ENCODE data around the gene EIF3K.
"Not testable (repeated sequence)": the region's sequence is repeated elsewhere in the genome, so short reads cannot be mapped to it uniquely, and the experiment has no call there.

The EIF3K gene, protein sequence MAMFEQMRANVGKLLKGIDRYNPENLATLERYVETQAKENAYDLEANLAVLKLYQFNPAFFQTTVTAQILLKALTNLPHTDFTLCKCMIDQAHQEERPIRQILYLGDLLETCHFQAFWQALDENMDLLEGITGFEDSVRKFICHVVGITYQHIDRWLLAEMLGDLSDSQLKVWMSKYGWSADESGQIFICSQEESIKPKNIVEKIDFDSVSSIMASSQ

DNA sequence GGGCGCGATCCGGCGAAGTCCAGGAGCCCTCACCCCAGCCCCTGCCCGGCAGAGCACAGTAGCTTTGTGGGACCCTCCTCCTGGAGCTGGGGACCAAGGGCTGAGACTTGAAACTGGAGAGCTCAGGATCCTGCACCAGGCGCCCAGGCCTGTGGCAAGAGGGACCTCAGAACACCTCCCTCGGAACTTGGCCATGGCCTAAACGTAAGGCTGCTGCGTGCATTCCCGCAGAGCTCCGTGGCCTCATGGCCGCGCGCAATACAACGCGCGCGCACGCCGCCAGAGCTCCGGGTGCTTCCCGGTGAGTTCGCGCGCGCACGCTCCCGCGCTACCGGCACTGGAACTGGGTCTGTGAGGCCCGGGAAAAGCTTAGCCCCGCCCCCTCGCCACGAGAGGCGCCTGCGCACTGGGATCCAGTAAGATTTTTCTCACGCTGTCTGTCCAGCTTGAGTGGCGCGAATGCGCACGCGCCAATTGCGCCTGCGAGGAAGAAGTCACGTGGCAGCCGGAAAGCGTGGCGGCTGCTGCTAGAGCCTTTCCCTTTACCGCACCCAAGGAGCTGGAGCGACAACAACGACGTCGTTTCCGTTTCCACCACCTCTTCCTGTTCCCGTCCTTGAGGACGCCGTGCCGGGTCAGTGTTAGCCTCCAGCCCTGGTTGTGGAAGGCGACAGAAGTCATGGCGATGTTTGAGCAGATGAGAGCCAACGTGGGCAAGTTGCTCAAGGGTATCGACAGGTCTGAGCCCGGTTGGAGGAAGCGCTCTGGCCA, at the start of gene EIF3K:
TSS of gene EIF3K (plus strand) at position 599 of the 771 bp plus-strand sequence. CDS start at position 680, 81 bp downstream.
- peak; percentile 97 for DNase-seq (ENCODE audit: low spot score)

DNA sequence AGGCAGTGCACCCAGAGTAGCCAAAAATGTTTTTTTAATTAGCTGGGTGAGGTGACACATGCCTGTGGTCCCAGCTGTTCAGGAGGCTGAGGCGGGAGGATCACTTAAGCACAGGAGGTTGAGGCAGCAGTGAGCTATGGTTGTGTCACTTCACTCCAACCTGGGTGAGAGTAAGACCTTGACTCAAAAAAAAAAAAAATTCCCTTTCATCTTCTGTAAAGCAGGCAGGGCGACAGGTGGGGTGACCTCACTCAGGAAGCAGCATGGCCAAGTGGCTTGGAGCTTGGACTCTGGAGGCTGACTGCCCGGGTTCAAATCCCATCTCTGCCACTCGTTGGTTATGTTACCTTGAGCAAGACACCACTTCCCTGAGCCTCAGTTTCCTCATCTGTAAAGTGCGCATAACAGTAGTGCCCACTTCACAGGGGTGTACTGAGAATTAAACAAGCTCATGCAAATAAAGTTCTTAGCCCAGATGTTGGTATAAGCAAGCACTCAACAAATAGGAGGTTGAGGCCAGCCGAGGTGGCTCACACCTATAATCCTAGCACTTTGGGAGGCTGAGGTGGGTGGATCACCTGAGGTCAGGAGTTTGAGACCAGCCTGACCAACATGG, 49.5 kb upstream of the EIF3K start:
- DNase-seq (ENCODE audit: low spot score): no peak

DNA sequence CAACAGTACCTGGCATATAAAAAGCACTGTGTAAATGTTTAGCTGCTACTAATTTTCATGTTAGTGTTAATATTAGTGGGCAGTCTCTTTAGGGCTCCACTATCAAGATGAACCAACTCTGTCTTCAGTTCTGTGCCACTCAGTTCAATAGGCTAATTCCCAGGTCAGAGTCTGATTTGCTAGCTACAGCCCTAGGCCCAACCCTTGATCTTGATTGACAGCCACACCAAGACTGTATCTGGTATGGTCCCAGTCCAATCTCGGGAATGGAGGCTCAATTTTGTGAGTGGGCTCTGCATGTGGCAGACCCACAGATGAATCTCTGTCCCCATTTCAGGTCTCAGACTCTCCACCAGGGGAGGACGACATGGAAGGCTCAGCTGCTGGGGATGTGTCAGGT, 47.3 kb upstream of the EIF3K start:
- no peak for DNase-seq (ENCODE audit: low spot score)

DNA sequence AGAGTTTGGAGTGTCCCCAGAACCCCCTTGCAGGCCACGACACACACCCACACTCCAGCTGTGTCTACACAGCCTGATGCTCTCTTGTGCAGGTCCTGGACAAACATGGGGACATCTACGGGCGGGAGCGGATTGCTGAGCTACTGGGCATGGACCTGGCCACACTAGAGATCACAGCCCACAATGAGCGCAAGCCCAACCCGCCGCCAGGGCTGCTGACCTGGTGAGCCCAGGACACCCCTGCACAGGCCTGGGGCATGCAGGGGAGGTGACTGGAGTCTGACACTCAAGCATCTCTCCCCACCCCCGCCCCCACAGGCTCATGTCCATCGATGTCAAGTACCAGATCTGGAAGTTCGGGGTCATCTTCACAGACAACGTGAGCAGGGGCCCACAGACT, 41.2 kb upstream of the EIF3K start:
- no peak for DNase-seq (ENCODE audit: low spot score)

DNA sequence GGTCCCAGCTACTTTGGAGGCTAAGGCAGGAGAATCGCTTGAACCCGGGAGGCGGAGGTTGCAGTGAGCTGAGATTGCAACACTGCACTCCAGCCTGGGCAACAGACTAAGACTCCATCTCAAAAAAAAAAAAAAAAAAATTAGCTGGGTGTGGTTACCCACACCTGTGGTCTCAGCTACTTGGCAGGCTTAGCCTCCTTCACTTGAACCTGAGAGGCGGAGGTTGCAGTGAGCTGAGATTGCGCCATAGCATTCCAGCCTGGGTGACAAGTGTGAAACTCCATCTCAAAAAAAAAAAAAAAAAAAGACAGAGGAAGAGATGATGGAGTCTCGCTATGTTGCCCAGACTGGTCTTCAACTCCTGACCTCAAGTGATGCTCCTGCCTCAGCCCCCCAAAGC, 39.7 kb upstream of the EIF3K start:
- not testable (repeated sequence) for DNase-seq (ENCODE audit: low spot score)

DNA sequence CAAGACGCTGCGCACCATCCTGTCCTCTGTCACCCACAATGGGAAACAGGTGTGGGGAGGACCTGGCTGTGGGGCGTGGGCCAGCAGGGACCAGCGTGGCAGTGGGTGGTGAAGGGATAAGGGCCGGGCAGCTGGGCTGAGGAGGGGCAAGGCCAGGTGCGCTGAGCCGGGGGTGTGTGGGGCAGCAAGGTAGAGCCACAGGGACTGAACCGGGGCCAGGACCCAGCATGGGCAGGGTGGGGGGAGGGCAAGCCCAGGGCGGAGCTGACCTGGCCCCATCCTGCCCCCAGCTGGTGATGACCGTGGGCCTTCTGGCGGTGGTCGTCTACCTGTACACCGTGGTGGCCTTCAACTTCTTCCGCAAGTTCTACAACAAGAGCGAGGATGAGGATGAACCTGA, 38.9 kb upstream of the EIF3K start:
- DNase-seq (ENCODE audit: low spot score): no peak

DNA sequence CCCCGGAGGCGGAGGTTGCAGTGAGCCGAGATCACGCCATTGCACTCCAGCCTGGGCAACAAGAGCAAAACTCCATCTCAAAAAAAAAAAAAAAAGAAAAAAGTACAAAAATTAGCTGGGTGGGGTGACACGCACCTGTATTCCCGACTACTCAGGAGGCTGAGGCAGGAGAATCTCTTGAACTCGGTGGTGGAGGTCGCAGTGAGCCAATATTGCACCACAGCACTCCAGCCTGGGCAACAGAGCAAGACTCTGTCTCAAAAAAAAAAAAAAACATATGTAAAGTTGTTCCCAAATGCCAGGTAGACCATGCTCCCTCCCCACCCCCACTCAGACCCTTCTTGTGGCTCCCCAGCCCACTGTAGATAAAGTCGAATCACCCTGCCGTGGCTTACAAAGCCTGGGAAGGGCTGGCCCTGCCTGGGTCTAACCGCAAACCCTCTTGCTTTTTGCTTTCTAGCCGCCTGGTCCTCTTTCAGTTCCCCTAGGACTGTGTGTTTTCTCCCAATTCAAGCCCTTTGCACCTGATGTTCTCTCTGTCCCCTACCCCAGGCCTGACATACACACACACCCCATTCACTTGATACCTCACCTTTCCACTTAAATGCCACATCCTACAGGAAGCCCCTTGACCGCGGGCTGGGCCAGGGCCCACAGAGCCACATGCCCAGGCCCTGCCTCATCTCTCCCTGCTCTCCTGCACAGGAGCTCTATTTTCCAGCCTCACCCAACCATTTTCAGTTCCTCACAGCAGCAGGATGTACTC, 35.6 kb upstream of the EIF3K start:
- no peak for DNase-seq (ENCODE audit: low spot score)

DNA sequence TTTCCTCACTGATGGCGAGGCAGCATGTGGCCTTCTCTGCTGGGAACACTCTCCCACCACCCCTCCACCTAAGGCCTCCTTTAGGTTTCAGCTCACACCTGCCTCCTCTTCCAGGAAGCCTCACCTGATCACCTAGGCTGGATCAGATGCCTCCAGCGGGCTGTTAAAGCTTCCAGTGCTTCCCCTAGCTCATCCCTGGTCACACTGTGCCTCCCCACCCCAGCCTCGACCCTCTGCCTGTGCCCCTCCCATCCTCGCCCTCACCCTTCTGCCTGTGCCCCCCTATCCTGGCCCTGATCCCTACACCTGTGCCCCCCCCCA, 35.0 kb upstream of the EIF3K start:
- no peak for DNase-seq (ENCODE audit: low spot score)

DNA sequence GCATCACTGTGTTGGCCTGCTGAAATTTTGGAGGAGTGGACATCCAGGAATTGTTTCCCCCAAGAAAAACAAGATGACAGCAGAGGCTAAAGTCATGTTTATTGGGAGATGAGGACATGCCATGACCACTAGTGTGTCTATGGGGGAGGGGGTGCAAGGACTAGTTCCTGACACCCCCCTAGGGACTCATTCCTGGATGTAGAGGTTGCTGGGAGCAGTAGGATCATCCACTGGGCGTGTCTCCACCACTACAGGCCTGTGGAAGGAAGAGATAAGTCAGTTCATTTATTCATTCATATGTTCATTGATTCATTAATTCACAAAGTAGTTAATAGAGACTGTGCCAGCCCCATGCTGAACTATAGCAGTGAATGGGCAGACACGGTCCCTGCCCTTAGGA, 31.4 kb upstream of the EIF3K start:
- DNase-seq (ENCODE audit: low spot score): no peak

DNA sequence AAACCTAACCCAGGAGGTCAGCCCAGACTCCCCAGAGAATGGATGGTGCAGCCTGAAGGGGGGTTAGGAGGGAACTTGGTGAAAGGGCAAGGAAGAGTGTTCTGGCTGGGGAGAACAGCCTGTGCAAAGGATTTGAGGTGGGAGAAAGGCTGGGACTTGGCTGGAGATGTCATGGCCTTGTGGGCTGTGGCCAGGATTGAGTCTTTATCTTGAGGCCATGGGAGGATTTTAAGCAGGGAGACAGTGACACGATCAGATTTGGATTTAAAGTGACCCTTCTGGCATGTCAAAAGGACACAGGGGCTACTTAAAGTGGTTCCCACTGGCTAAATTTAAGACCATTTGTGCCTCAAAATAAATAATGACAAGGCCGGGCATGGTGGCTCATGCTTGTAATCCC, 30.9 kb upstream of the EIF3K start:
- DNase-seq (ENCODE audit: low spot score): no peak

DNA sequence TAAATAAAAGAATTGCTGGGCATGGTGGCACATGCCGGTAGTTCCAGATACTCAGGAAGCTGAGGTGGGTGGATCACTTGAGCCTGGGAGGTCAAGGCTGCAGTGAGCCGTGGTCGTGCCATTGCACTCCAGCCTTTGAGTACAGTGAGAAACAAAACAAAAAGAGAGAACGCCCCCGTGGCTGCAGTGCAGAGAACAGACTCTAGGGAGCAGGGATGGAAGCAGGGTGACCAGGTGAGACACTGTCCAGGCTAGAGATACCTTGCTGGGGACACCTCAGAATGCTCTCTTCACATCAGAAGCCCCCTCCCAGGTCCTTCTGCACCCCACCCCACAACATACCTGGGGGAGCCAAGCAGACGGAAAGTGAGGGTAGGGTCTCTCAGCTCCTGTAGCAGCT, 26.0 kb upstream of the EIF3K start:
- DNase-seq (ENCODE audit: low spot score): peak; percentile 54

DNA sequence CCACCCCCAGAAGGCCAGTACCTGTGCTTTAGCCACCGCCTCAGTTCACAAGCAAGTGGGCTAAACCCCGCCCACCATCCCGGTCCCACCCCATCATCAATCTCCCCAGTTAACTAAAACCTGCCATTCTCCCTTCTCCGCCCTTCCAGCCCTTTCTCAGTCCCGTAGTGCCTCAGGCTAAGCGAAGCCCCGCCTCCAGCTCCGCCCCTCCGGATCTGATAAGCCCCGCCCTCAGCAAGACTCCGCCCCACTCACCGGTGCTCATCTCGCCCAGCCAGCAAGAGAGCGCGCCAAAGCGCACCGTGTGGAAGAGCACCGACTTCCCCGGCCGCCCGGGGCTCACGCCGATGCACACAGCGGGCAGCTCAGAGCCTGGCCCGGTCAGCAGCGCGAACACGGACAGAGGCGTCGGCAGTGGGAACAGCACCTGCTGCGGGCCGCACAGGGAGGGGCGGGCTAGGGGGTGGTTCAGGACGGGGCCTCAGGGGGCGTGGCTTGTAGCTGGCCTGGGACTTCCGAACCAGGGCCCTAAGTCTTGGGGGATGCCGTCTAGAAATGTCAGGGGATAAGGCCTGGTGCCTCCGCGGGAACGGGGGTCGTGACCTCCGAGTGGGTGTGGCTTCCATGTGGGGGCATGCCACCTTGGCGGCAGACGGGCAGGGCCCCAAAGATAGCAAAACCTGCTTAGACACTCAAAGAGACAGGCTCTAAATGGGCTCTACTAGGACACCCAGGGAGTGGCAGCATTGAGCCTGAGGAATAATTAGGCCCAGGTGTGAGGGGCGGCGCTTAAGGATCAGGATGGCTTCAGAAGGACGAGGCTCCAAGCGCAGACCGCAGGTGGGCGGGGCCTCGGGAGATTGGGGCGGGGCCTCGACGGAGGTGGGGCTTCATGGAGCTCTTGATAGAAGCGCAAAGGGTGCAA, 22.7 kb upstream of the EIF3K start:
- peak; percentile 59 for DNase-seq (ENCODE audit: low spot score)

DNA sequence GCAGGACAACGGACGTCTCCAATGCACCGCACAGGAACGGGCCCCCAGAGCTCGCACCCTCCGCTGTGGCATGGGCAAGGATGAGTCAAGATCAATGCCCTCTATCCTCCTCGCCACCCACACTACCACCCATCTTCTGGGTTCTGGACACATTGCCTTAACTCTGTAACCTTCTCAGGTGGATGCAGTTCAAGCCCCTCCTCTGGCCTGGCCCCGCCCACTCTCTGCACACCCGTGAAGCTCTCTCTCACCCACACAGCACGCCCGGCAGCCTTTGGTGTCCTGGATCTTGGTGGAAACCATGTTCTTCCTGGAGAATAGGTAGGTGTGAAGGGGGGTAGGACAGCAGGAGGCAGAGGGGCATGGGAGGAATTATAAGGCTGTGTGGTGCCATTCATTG, 21.9 kb upstream of the EIF3K start:
- no peak for DNase-seq (ENCODE audit: low spot score)

DNA sequence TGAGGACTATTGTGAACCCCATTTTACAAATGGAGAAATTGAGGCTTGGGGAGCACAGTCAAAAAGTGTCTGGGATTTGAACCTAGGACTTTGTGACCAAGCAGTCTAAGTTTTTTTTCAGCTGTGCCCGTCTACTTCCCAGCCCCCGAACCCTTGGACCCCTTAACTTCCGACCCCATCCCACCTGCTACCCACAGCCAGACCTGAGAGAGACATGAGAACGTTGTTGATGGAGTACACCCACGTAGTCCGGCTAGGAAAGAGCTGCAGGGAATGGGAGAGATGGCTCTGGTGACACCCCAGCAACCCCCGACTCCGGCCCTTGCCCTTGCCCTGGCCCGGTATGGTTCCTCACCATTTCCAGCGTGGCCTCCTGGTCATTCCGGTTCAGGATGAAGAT, 19.3 kb upstream of the EIF3K start:
- DNase-seq (ENCODE audit: low spot score): no peak

DNA sequence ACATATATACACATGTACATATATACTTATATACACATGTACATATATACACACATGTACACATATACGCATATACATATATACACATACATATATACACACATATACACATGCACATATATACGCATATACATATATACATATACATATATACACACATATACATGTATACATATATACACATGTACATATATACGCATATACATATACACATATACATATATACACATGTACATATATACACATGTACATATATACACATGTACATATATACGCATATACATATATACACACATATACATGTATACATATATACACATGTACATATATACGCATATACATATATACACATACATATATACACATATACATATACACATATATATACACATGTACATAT, 16.1 kb upstream of the EIF3K start:
- not testable (repeated sequence) for DNase-seq (ENCODE audit: low spot score)

DNA sequence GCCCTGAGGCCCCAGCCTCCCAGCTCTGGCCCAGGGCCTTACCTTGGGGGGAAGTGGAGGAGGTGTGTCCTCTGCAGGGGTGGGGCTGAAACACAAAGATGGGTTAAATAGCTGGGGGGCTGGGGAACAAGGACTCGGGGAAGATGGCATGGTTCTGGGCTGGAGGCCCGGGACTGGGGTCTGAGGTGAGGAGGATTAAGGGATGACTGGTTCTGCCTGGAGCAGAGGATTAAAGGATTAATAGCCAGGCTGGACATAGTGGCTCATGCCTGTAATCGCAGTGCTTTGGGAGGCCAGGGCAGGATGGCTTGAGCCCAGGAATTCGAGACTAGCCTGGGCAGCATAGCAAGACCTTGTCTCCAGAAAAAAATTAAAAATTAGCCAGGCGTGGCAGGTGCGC, 12.9 kb upstream of the EIF3K start:
- no peak for DNase-seq (ENCODE audit: low spot score)

DNA sequence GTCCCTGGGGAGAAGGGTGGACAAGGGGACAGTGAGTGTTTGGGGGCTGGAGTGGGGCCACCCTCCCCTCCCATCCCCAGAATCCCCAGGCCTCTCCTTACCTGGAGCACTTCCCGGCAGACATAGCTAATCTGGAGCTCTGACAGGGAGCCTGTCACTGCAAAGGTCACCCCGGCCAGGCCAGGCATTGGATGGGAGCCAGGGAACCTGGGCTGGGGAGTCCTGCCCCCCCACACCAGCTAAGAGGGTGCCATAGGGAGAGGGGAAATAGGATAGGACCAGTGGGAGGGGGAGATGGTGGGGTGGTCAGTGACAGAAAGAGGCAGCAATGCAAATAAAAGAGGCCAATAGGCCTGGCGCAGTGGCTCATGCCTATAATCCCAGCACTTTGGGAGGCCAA, 4.7 kb upstream of the EIF3K start:
- DNase-seq (ENCODE audit: low spot score): no peak

DNA sequence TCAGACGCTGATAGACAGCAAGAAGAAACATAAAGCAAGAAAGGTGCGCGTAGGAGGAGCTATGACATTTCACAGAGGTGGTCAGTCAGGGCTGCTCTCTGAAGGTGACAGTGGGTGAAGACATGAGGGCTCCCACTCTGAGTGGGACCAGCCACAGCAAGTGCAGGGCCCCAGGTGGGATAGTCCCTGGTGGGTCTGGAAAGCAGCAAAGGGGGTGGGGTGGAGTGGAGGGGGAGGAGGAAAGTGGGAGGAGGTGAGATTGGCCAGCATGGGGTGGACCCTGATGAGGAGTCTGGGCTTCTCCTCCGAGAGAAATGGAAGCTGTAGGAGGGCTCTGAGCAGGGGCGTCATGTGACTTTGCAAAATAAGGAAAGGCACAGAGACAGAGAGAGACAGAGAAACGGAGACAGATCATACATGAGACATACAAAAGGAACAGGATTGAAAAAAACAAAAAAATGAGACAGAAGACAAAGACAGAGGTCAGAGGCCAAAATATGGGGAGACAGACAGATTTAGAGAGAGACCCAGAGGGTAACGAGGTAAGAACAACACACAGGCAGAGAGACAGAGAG, 3.9 kb upstream of the EIF3K start:
- DNase-seq (ENCODE audit: low spot score): no peak

DNA sequence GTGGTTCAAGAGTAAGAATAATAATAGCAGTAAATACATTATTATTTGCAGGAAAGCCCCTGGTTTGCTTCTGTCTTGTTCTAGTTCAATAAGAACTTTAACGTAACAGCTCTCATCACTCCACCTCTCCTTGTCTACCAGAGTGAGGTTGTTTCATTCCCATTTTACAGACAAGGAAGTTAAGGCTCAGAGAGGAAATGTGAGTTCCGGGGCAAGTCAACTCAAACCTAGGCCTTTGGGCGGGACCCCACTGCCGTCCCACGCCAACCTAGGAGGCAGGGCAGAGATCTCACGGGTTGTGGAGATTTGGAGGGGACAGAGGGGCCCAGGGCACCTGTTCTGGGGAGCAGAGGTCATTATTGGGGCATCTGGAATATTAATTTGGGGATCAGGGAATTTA, 2.7 kb upstream of the EIF3K start:
- DNase-seq (ENCODE audit: low spot score): no peak

DNA sequence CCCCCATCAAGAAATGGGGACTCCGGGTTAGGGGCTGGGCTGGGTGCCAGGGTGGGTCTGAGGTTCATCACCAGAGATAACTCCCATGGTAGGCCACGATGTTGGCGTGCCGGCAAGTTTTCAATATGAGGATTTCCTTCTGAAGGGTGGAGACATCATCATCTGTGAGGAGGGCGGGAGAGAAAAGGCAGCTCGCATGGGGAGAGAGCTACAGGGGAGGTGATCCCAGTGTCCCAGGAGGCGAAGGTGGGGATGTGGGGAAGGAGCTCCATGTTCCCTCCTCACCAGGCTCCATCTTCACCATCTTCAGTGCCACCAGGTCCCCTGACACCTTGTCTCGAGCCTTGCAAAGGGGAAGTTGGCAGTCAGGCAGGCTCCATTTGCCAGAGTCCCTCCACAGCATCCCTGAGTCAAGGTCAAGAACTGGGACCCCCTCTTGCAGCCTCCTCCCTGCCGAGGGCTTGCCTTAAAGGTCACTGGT, 1.7 kb upstream of the EIF3K start:
- no peak for DNase-seq (ENCODE audit: low spot score)

All from HuH-7.5 (cell line).